ENCODE measurements around the gene PEF1.

DNA sequence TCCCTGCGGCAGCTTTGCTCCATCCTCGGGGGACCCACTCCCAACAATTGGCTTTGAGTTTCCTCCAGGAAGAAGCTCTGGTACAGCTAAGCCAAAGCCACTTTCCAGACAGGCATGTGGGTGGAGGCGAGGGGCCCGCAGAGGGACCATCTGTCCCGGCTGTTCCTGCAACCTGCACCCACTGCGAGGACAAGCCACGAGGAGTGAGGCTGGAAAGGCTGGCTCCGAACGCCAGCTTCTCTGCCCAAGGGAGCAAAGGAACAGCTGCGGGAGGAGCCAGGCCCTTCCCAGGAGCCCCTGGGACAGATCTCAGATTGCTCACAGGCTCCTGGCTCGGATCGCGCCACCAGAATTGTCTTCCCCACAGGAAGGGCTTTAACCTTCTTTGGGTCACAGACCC, 28.3 kb upstream of the PEF1 start:
- TF ChIP-seq, protein P1, sequence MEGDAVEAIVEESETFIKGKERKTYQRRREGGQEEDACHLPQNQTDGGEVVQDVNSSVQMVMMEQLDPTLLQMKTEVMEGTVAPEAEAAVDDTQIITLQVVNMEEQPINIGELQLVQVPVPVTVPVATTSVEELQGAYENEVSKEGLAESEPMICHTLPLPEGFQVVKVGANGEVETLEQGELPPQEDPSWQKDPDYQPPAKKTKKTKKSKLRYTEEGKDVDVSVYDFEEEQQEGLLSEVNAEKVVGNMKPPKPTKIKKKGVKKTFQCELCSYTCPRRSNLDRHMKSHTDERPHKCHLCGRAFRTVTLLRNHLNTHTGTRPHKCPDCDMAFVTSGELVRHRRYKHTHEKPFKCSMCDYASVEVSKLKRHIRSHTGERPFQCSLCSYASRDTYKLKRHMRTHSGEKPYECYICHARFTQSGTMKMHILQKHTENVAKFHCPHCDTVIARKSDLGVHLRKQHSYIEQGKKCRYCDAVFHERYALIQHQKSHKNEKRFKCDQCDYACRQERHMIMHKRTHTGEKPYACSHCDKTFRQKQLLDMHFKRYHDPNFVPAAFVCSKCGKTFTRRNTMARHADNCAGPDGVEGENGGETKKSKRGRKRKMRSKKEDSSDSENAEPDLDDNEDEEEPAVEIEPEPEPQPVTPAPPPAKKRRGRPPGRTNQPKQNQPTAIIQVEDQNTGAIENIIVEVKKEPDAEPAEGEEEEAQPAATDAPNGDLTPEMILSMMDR (optimal IDR thresholded peaks at IDR 0.05 in 1 of 3, IDR thresholded peaks at IDR 0.05 in 1 of 3, conservative IDR thresholded peaks at IDR 0.05 in 1 of 3; ENCODE audit: extremely low read depth in 1 of 3, insufficient read depth in 2 of 3, low read length in 3 of 3) = no peak
- no peak for TF ChIP-seq EZH2 (IDR thresholded peaks at IDR 0.05; ENCODE audit: low read length)

All from keratinocyte (primary cell).